ENCODE measurements around the gene GRIN2D. TPM values are rescaled to one million over a fixed set of nuclear protein-coding genes. Genes with fewer than 3 reads are reported as not detected.

GRIN2D gene
- total RNA-seq, 2 donors from 2014 or later: 0.68 TPM; not detected in 1

- H3K27me3 ChIP-seq (replicated peaks; ENCODE audit: insufficient read depth): no peaks in the 10 kb centered on the region
- H3K4me1 ChIP-seq (ENCODE audit: control insufficient read depth in 1 of 2, low read depth in 2 of 2): no peaks in the 10 kb centered on the region
- ATAC-seq (ENCODE audit: insufficient number of reproducible peaks, low FRiP score, low read depth) (no peak), DNase-seq (ENCODE audit: low spot score) (no peak)
- H3K27ac ChIP-seq: no peak overlapping the region
- TF ChIP-seq, protein P1, sequence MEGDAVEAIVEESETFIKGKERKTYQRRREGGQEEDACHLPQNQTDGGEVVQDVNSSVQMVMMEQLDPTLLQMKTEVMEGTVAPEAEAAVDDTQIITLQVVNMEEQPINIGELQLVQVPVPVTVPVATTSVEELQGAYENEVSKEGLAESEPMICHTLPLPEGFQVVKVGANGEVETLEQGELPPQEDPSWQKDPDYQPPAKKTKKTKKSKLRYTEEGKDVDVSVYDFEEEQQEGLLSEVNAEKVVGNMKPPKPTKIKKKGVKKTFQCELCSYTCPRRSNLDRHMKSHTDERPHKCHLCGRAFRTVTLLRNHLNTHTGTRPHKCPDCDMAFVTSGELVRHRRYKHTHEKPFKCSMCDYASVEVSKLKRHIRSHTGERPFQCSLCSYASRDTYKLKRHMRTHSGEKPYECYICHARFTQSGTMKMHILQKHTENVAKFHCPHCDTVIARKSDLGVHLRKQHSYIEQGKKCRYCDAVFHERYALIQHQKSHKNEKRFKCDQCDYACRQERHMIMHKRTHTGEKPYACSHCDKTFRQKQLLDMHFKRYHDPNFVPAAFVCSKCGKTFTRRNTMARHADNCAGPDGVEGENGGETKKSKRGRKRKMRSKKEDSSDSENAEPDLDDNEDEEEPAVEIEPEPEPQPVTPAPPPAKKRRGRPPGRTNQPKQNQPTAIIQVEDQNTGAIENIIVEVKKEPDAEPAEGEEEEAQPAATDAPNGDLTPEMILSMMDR (IDR thresholded peaks at IDR 0.05): no peak
- no peaks in the 10 kb centered on the region for H3K36me3 ChIP-seq
- H3K9me3 ChIP-seq: no peaks in the 10 kb centered on the region
- H3K4me3 ChIP-seq: no peak overlapping the region
These were observed 35.2 kb downstream of the GRIN2D start for GRCh38 chr19:48428670-48429069.

DNA sequence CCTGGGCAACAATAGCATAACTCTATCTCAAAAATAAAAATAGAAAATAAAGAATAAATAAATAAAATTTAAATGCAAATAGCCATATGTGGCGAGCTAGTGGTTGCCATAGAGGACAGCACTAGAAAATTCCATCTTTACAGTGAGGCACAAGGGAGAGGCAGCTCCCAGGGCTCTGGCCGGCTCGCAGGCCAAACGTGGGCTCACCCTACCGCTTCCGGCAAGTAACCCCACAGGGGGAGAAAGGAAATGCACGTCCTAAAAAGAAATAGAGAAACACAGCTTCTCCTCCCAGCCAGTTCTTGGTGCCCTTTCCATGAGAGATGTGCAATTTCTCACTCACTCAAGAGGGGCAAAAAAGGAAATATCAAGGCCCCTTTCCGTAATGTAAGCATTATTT lies 39.9 kb downstream of the GRIN2D start:
- Histone ChIP-seq H3K27ac (no peak overlapping the region), H3K27me3 (replicated peaks; ENCODE audit: insufficient read depth) (no peaks in the 10 kb centered on the region), H3K9me3 (no peaks in the 10 kb centered on the region), H3K4me3 (no peak overlapping the region), H3K4me1 (ENCODE audit: control insufficient read depth in 1 of 2, low read depth in 2 of 2) (no peaks in the 10 kb centered on the region), H3K36me3 (no peaks in the 10 kb centered on the region)
- DNase-seq (ENCODE audit: low spot score): no peak
- TF ChIP-seq, protein P1 (IDR thresholded peaks at IDR 0.05): no peak
- no peak for ATAC-seq (ENCODE audit: insufficient number of reproducible peaks, low FRiP score, low read depth)

GRCh38 chr19:48436586-48436985 lies 43.1 kb downstream of the GRIN2D start:
- Histone ChIP-seq H3K9me3 (no peaks in the 10 kb centered on the region), H3K4me3 (no peak overlapping the region), H3K4me1 (ENCODE audit: control insufficient read depth in 1 of 2, low read depth in 2 of 2) (no peaks in the 10 kb centered on the region), H3K36me3 (no peaks in the 10 kb centered on the region), H3K27ac (no peak overlapping the region), H3K27me3 (replicated peaks; ENCODE audit: insufficient read depth) (peaks cover 3% of the 10 kb centered on the region)
- ATAC-seq (ENCODE audit: insufficient number of reproducible peaks, low FRiP score, low read depth) (no peak), DNase-seq (ENCODE audit: low spot score) (no peak)
- TF ChIP-seq, protein P1 (IDR thresholded peaks at IDR 0.05): no peak

GRCh38 chr19:48441360-48442050 lies 48.0 kb downstream of the GRIN2D start:
- peaks cover 15 to 20% of the 10 kb centered on the region in 2 donors for H3K4me1 ChIP-seq (ENCODE audit: control insufficient read depth in 1 of 2, low read depth in 2 of 2)
- ATAC-seq (ENCODE audit: insufficient number of reproducible peaks, low FRiP score, low read depth) (no peak), DNase-seq (ENCODE audit: low spot score) (no peak)
- no peak overlapping the region for H3K27ac ChIP-seq
- H3K36me3 ChIP-seq: no peaks in the 10 kb centered on the region
- no peak overlapping the region for H3K4me3 ChIP-seq
- no peaks in the 10 kb centered on the region for H3K9me3 ChIP-seq
- peaks cover 3% of the 10 kb centered on the region for H3K27me3 ChIP-seq (replicated peaks; ENCODE audit: insufficient read depth)
- TF ChIP-seq, protein P1 (IDR thresholded peaks at IDR 0.05): no peak

GRCh38 chr19:48442116-48443035 lies 48.9 kb downstream of the GRIN2D start:
- TF ChIP-seq, protein P1 (IDR thresholded peaks at IDR 0.05): no peak
- Histone ChIP-seq H3K4me1 (ENCODE audit: control insufficient read depth in 1 of 2, low read depth in 2 of 2) (peaks cover 17 to 22% of the 10 kb centered on the region in 2 donors), H3K27ac (no peak overlapping the region), H3K9me3 (no peaks in the 10 kb centered on the region), H3K4me3 (no peak overlapping the region), H3K27me3 (replicated peaks; ENCODE audit: insufficient read depth) (peaks cover 3% of the 10 kb centered on the region), H3K36me3 (no peaks in the 10 kb centered on the region)
- ATAC-seq (ENCODE audit: insufficient number of reproducible peaks, low FRiP score, low read depth): no peak
- no peak for DNase-seq (ENCODE audit: low spot score)

All from thoracic aorta (tissue), 2 donors.